Activated CD4-positive, alpha-beta T cell treated with anti-CD3 and anti-CD28 coated beads, Interleukin-2, Interleukin-4, amounts not matched to agents 100 ng/mL and 50 ng/mL, durations not matched to agents 16 hours and 8 hours (primary cell): ENCODE results near the gene KRTAP10-5.
"Not testable (repeated sequence)": the region's sequence is repeated elsewhere in the genome, so short reads cannot be mapped to it uniquely, and the experiment has no call there.

Source experiments
- DNase-seq: peaks from one replicate; pipeline ENCODE4 v3.0.0-alpha.2; 2020; ENCODE audit warnings: low spot score

KRTAP10-5 gene

GRCh38 chr21:44571844-44572782 lies 8.3 kb downstream of the KRTAP10-5 start:
- no peak for DNase-seq

GRCh38 chr21:44571296-44571695 lies 9.1 kb downstream of the KRTAP10-5 start:
- no peak for DNase-seq

- no peak for DNase-seq
Measured at GRCh38 chr21:44569861-44570517, 10.4 kb downstream of the KRTAP10-5 start.

- no peak for DNase-seq
Measured at GRCh38 chr21:44568667-44569556, 11.5 kb downstream of the KRTAP10-5 start.

GRCh38 chr21:44568261-44568660 lies 12.1 kb downstream of the KRTAP10-5 start:
- no peak for DNase-seq

GRCh38 chr21:44567481-44568171 lies 12.8 kb downstream of the KRTAP10-5 start:
- no peak for DNase-seq

GRCh38 chr21:44566403-44566802 lies 14.0 kb downstream of the KRTAP10-5 start:
- no peak for DNase-seq

GRCh38 chr21:44564886-44565598 lies 15.4 kb downstream of the KRTAP10-5 start:
- no peak for DNase-seq

- DNase-seq = no peak
Measured at GRCh38 chr21:44564099-44564498, 16.3 kb downstream of the KRTAP10-5 start.

- no peak for DNase-seq
Measured at GRCh38 chr21:44558695-44559094, 21.7 kb downstream of the KRTAP10-5 start, which contains the start of gene KRTAP10-3. TSS of gene KRTAP10-3 (minus strand) at chr21:44558795. CDS start at chr21:44558715, 80 bp downstream.

- not testable (repeated sequence) for DNase-seq
Measured at GRCh38 chr21:44558329-44558675, 22.1 kb downstream of the KRTAP10-5 start.

- DNase-seq = no peak
Measured at GRCh38 chr21:44557491-44558328, 22.7 kb downstream of the KRTAP10-5 start.

- DNase-seq = no peak
Measured at GRCh38 chr21:44556879-44557278, 23.5 kb downstream of the KRTAP10-5 start.

- DNase-seq = no peak
Measured at GRCh38 chr21:44555200-44555875, 25.1 kb downstream of the KRTAP10-5 start.

- no peak for DNase-seq
Measured at GRCh38 chr21:44552681-44553080, 27.7 kb downstream of the KRTAP10-5 start.

- no peak for DNase-seq
Measured at GRCh38 chr21:44552136-44552535, 28.3 kb downstream of the KRTAP10-5 start.

- DNase-seq = no peak
Measured at GRCh38 chr21:44551340-44551961, 29.0 kb downstream of the KRTAP10-5 start, which contains the start of gene KRTAP10-2. TSS of gene KRTAP10-2 (minus strand) at chr21:44551505. CDS start at chr21:44551458, 47 bp downstream.

- no peak for DNase-seq
Measured at GRCh38 chr21:44550807-44551206, 29.6 kb downstream of the KRTAP10-5 start.

- not testable (repeated sequence) for DNase-seq
Measured at GRCh38 chr21:44550285-44550684, 30.1 kb downstream of the KRTAP10-5 start.
